ENCODE measurements around the gene OVCH2. TPM values are rescaled to one million over a fixed set of nuclear protein-coding genes. Genes with fewer than 3 reads are reported as not detected.
"Not testable (repeated sequence)": the region's sequence is repeated elsewhere in the genome, so short reads cannot be mapped to it uniquely, and the experiment has no call there.

OVCH2 gene
- total RNA-seq, 1 donor from 2014 or later: not detected

- intact Hi-C loops (cut with micrococcal nuclease): loop anchor here (10.0 kb wide), 1 partner anchor 98 kb away; no protein-coding TSS in a partner anchor
Measured at GRCh38 chr11:7672276-7672959, 33.9 kb downstream of the OVCH2 start.

GRCh38 chr11:7671347-7672215 is 34.7 kb downstream of the OVCH2 start:
- intact Hi-C loops (cut with micrococcal nuclease): loop anchor here (10.0 kb wide), 1 partner anchor 97 kb away; no protein-coding TSS in a partner anchor

- intact Hi-C loops (cut with micrococcal nuclease): loop anchor here (10.0 kb wide), 1 partner anchor 96 kb away; no protein-coding TSS in a partner anchor
Measured at GRCh38 chr11:7670641-7671040, 35.6 kb downstream of the OVCH2 start.

- intact Hi-C loops (cut with micrococcal nuclease): no loop called here
Measured at GRCh38 chr11:7668911-7669310, 37.4 kb downstream of the OVCH2 start.

GRCh38 chr11:7668464-7668863 is 37.8 kb downstream of the OVCH2 start:
- intact Hi-C loops (cut with micrococcal nuclease): no loop called here

- intact Hi-C loops (cut with micrococcal nuclease): no loop called here
Measured at GRCh38 chr11:7667460-7667859, 38.8 kb downstream of the OVCH2 start.

- intact Hi-C loops (cut with micrococcal nuclease): no loop called here
Measured at GRCh38 chr11:7666292-7666866, 39.9 kb downstream of the OVCH2 start.

GRCh38 chr11:7665473-7666291 is 40.6 kb downstream of the OVCH2 start:
- intact Hi-C loops (cut with micrococcal nuclease): loop anchor here (1.0 kb wide), 2 partner anchors 152 to 567 kb away; partner anchors contain the start of gene PPFIBP2

- intact Hi-C loops (cut with micrococcal nuclease): loop anchor here (1.0 kb wide), 2 partner anchors 152 to 567 kb away; partner anchors contain the start of gene PPFIBP2
Measured at GRCh38 chr11:7664867-7665266, 41.4 kb downstream of the OVCH2 start.

- intact Hi-C loops (cut with micrococcal nuclease): not testable (repeated sequence)
Measured at GRCh38 chr11:7663531-7663930, 42.7 kb downstream of the OVCH2 start.

GRCh38 chr11:7657306-7658025 is 48.8 kb downstream of the OVCH2 start:
- intact Hi-C loops (cut with micrococcal nuclease): loop anchor here (1.0 to 2.0 kb wide), 2 partner anchors 145 to 304 kb away; partner anchors contain the start of gene PPFIBP2

- intact Hi-C loops (cut with micrococcal nuclease): loop anchor here (1.0 to 2.0 kb wide), 2 partner anchors 144 to 303 kb away; partner anchors contain the start of gene PPFIBP2
Measured at GRCh38 chr11:7656704-7657103, 49.6 kb downstream of the OVCH2 start.

GRCh38 chr11:7655253-7656217 is 50.7 kb downstream of the OVCH2 start:
- intact Hi-C loops (cut with micrococcal nuclease): loop anchor here (2.0 kb wide), 1 partner anchor 143 kb away; the partner anchor contains the start of gene PPFIBP2

GRCh38 chr11:7654195-7654705 is 52.0 kb downstream of the OVCH2 start:
- intact Hi-C loops (cut with micrococcal nuclease): no loop called here

- intact Hi-C loops (cut with micrococcal nuclease): no loop called here
Measured at GRCh38 chr11:7651700-7652099, 54.6 kb downstream of the OVCH2 start.

- intact Hi-C loops (cut with micrococcal nuclease): no loop called here
Measured at GRCh38 chr11:7651140-7651551, 55.1 kb downstream of the OVCH2 start.

GRCh38 chr11:7648264-7648663 is 58.0 kb downstream of the OVCH2 start:
- intact Hi-C loops (cut with micrococcal nuclease): no loop called here

GRCh38 chr11:7646866-7647265 is 59.4 kb downstream of the OVCH2 start:
- intact Hi-C loops (cut with micrococcal nuclease): no loop called here

GRCh38 chr11:7645206-7645605 is 61.1 kb downstream of the OVCH2 start:
- intact Hi-C loops (cut with micrococcal nuclease): no loop called here

Measured in T-helper 2 cell treated with Interferon-gamma antibody and Interleukin-4, amounts not matched to agents 100 ng/mL and 5 ng/mL, for 36 hours (primary cell).